GM10266 (cell line): ENCODE data around the gene ZDHHC7.
"Not testable (repeated sequence)": the region's sequence is repeated elsewhere in the genome, so short reads cannot be mapped to it uniquely, and the experiment has no call there.

Experiments used
- DNase-seq: peaks from one replicate; pipeline ENCODE4 v3.0.0; 2012; ENCODE audit errors: extremely low spot score
- CTCF ChIP-seq: IDR thresholded peaks from 2 replicates; pipeline ENCODE4 v1.5.1; 2012; ENCODE audit warnings: mild to moderate bottlenecking, low read depth; ENCODE audit not compliant: control insufficient read depth, insufficient read depth; ENCODE audit errors: missing control alignments

ZDHHC7 gene

DNA sequence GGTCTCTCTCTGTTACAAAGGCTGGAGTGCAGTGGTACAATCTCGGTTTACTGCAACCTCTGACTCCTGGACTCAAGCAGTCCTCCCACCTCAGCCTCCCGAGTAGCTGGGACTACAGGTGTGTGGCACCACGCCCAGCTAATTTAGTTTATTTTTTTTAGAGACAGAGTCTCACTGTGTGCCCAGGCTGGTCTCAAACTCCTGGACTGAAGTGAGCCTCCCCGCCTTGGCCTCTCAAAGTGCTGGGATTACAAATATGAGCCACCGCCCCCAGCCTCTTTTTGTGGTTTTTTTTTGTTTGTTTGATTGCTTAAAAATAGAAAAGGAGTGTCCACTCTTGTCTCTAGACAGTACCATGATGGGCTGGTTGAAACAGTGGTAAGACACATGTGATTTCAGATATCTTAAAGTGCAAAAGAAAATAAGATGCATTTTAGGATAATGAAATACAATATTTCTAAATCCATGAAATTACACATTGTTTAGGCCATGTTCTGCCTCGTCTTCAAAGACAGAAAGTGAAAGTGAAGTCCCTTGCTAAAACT lies 43.7 kb upstream of the ZDHHC7 start:
- DNase-seq = no peak
- TF ChIP-seq CTCF = no peak

GRCh38 chr16:85054321-85054720 lies 43.0 kb upstream of the ZDHHC7 start:
- DNase-seq = not testable (repeated sequence)

DNA sequence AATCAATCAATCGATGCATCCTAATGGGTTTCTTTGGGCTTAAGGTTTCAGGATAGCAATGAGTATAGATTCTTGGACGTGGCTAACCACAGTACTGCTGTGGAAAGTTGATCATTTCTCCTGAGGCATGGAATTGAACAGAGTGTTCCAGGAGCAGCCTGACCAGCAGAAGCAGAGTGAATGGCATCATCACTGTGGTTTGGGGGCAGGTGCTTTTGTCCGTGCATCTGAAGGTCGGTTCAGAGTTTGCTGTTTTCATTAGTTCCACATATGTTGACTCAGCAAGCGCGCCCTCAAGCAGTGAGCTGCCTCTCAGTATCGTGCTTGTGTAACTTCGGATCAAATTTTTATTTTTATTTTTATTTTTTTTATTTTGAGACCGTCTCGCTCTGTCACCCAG lies 41.2 kb upstream of the ZDHHC7 start:
- no peak for TF ChIP-seq CTCF
- no peak for DNase-seq

GRCh38 chr16:85051683-85052082 lies 40.3 kb upstream of the ZDHHC7 start:
- no peak for DNase-seq
- no peak for TF ChIP-seq CTCF

DNA sequence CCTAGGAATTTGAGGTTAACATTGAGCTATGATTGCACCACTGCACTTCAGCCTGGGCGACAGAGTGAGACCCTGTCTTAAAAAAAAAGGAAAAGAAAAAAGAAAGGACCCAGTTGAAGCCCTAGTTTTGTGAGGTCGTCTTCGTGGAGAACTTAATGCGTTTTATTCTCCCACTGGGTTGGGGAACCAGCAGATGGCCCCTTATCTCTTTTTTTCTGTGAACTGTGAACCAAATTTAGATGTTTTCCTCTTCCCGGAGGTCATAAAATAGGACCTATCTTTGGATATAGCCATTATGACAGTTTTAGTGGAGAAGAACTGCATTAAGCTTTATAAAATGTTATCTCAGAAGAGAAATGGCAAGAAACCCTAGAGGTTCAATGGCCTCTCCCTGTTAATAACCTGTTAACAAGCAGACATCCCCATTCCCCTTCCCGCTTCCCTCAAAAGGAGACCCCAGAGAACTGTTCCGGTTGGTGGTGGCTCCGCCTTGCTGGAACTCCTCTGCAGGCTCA lies 39.8 kb upstream of the ZDHHC7 start:
- TF ChIP-seq CTCF = no peak
- DNase-seq = no peak

GRCh38 chr16:85049706-85050305 lies 38.5 kb upstream of the ZDHHC7 start:
- DNase-seq = no peak
- no peak for TF ChIP-seq CTCF

GRCh38 chr16:85048921-85049562 lies 37.7 kb upstream of the ZDHHC7 start:
- no peak for DNase-seq
- no peak for TF ChIP-seq CTCF

DNA sequence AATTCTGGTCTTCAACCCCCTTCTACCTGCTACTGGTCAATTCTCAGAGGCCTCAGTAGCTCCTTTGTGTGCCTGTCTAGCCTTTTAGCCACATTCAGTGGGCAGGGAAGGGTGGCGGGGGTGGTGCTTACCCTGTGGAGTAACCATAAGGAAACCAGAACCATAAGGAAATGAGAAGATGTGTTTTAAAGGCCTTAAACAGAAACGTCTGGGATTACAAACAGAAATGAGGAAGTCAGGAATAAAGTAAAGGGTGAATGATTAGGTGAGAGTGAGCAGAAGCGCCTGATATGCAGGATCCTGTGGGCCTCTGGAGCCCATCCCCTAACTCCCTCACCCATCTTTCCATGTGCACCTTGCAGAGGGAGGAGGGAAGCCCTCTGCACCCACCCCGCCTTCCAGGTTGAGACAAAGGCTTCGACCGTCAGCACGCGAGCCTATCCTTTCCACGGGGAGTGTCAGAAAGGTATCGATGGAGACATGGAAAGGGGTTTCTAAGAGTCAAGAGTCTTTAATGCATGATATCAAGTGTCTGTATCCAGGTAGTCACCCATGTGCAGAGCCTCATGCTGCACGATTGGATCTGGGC lies 36.6 kb upstream of the ZDHHC7 start:
- no peak for DNase-seq
- no peak for TF ChIP-seq CTCF
